ENCODE data around the gene TEX2.

DNA sequence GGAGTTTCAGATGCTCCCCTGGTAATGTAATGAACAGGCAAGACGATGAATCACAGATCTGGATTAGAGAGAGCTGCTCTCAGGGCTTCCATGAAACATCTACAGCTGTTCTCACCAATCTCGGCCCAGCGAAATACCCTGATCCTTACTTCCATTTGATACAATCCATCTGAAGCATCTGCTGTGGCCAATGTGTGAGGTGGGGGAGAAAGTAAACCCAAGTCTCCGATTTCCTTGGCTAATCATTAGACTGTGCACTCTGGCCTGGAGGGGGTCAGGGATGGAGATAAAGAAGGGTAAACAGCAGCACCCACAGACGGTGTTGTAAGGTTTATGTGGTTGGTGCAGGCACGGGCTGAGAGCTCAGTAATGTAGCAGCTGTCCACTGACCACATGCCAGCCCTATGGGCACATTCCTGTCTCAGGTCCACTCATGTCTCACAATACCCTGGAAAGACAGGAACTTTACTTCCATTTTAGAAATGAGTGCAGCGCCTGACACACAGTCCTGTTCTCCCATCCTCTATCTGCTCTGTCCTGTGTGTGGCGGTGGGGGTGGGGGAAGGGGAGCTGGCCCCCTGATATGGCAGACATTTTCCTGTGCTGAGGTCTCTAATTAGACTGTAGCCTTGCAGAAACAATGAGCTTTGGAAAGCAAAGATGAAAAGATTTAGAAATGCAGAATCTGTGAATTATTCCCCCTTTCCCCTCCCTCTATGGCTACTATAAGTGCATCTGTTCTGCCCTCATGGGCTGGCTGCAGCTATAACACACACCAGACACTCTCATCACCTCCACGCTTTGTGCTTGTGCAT lies 84.8 kb downstream of the TEX2 start:
- TF ChIP-seq, protein P1, sequence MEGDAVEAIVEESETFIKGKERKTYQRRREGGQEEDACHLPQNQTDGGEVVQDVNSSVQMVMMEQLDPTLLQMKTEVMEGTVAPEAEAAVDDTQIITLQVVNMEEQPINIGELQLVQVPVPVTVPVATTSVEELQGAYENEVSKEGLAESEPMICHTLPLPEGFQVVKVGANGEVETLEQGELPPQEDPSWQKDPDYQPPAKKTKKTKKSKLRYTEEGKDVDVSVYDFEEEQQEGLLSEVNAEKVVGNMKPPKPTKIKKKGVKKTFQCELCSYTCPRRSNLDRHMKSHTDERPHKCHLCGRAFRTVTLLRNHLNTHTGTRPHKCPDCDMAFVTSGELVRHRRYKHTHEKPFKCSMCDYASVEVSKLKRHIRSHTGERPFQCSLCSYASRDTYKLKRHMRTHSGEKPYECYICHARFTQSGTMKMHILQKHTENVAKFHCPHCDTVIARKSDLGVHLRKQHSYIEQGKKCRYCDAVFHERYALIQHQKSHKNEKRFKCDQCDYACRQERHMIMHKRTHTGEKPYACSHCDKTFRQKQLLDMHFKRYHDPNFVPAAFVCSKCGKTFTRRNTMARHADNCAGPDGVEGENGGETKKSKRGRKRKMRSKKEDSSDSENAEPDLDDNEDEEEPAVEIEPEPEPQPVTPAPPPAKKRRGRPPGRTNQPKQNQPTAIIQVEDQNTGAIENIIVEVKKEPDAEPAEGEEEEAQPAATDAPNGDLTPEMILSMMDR (IDR thresholded peaks at IDR 0.05): no peak
- TF ChIP-seq POLR2A (IDR thresholded peaks at IDR 0.05): peak; percentile 21
